Activated T-cell treated with anti-CD3 and anti-CD28 coated beads, Interleukin-2, amount 50 U/mL, for 4 hours (primary cell): ENCODE measurements around the gene DLX3. TPM values are rescaled to one million over a fixed set of nuclear protein-coding genes. Genes with fewer than 3 reads are reported as not detected.

Experiments
- ATAC-seq, 2 donors: fragments of 200-7000 bp; cut with Tn5 transposase; one replicate each; pipeline ENCODE4 v1.10.0; 2021
- DNase-seq: peaks from one replicate; pipeline ENCODE4 v3.0.0-alpha.2; 2020
- H3K27me3 Mint-ChIP-seq: one replicate; pipeline ENCODE4 v1.8.0; 2021; ENCODE audit warnings: low read depth, mixed read lengths
- H3K36me3 Mint-ChIP-seq: one replicate; pipeline ENCODE4 v1.8.0; 2022; ENCODE audit warnings: mixed read lengths; ENCODE audit not compliant: insufficient read depth
- H3K4me1 Mint-ChIP-seq: one replicate; pipeline ENCODE4 v1.8.0; 2021; ENCODE audit warnings: low read depth, mixed read lengths
- H3K4me3 Mint-ChIP-seq: one replicate; pipeline ENCODE4 v1.8.0; 2021; ENCODE audit warnings: mild to moderate bottlenecking, moderate library complexity, mixed read lengths
- H3K9me3 Mint-ChIP-seq: one replicate; pipeline ENCODE4 v1.8.0; 2021; ENCODE audit warnings: mixed read lengths
- total RNA-seq, 3 donors: library from RNA; stranded (reverse); gene quantifications; one replicate each; pipeline ENCODE4 v1.2.1, GENCODE V29; 2021

Gene DLX3
- total RNA-seq, 3 donors from 2014 or later = 0.08 to 0.47 (median 0.25) TPM

GRCh38 chr17:50028736-50029120 lies 33.7 kb upstream of the DLX3 start:
- Mint-ChIP-seq H3K9me3 (no peaks in the 10 kb centered on the region), H3K4me1 (peaks cover 8% of the 10 kb centered on the region), H3K36me3 (no peaks in the 10 kb centered on the region), H3K27me3 (peaks cover 25% of the 10 kb centered on the region), H3K4me3 (no peak overlapping the region)
- ATAC-seq (no peak), DNase-seq (no peak)

- H3K4me3 Mint-ChIP-seq = no peak overlapping the region
- no peak for DNase-seq
- H3K36me3 Mint-ChIP-seq = no peaks in the 10 kb centered on the region
These were observed 33.1 kb upstream of the DLX3 start for GRCh38 chr17:50027881-50028735.

DNA sequence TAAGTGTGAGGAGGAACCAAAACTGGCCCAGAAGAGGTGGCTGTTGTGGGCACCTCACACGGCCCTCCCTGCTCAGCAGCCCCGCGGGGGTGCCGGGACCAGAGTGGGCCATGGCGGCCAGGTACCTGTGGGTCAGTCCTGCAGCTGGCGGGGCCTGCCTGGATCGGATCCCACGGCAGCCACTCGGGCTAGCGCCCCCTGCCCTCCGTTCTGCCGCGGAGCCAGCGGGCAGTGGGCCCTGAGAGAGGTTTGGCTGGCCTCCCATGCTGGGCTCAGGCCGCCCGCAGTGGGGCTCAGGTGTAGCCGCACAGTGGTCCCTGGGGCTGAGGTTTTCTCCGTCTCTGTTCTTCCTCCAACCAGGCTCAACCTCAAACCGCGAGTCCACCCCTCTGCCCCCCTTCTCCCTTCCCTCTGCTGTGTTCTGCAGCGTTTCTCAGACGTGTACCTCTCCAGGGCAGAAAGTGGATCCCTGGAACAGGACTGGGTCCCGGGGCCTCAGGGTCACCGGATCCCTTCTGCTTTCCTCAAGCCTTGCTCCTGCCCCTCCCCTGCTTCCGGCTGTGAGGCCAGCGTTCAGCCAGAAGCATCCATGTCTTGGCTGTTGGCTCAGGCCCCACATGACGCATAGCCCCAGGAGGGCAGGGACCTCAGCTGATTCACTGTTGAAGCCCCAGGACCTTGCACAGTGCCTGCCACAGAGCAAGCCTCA lies 32.3 kb upstream of the DLX3 start:
- DNase-seq (no peak), ATAC-seq (peak; percentile 56 to 63)
- Mint-ChIP-seq H3K4me3 (no peak overlapping the region), H3K9me3 (no peaks in the 10 kb centered on the region), H3K27me3 (peaks cover 25% of the 10 kb centered on the region), H3K4me1 (peaks cover 8% of the 10 kb centered on the region), H3K36me3 (no peaks in the 10 kb centered on the region)

More at GRCh38 chr17:50027881-50028735, 33.1 kb upstream of the DLX3 start:
- Mint-ChIP-seq H3K27me3 (peaks cover 25% of the 10 kb centered on the region), H3K4me1 (peaks cover 8% of the 10 kb centered on the region), H3K9me3 (no peaks in the 10 kb centered on the region)
- no peak for ATAC-seq

GRCh38 chr17:50026837-50027171 lies 31.8 kb upstream of the DLX3 start:
- Mint-ChIP-seq H3K36me3 (no peaks in the 10 kb centered on the region), H3K27me3 (peaks cover 30% of the 10 kb centered on the region), H3K9me3 (no peaks in the 10 kb centered on the region), H3K4me1 (peaks cover 8% of the 10 kb centered on the region), H3K4me3 (no peak overlapping the region)
- DNase-seq (peak; percentile 81), ATAC-seq (peak; percentile 78 to 84)

DNA sequence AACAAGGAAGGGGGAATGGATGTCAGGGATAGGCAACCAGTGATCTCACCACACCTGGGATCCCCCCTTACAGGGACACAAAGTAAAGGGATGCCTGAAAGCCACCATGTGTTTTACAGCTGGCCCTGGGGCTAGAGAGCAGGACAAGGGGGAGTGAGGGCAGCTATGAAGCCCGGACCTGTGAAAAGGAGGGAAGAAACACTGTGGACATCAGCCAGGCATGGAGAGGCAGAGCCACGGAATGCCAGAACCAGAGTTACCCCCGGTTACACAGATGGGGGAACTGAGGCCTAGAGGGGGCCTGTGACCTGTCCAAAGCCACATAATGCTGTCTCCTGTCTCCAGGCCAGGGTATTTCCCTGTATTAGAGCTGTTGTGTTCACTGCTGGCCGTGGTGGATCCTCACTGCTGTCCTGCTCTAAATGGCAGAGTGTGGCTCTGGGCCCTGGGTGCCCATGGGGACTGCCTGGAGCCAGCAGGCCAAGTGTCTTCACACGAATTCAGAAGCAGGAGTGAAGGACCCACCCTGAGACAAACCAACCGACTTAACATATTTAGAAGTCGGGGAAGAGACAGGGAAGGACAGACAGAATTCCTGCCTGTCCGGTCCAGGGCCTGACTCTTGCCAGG lies 31.1 kb upstream of the DLX3 start:
- Mint-ChIP-seq H3K9me3 (no peaks in the 10 kb centered on the region), H3K27me3 (peaks cover 37% of the 10 kb centered on the region), H3K36me3 (no peaks in the 10 kb centered on the region), H3K4me1 (peaks cover 8% of the 10 kb centered on the region), H3K4me3 (no peak overlapping the region)
- ATAC-seq (no peak), DNase-seq (no peak)

GRCh38 chr17:50024808-50025207 lies 29.8 kb upstream of the DLX3 start:
- no peaks in the 10 kb centered on the region for H3K9me3 Mint-ChIP-seq
- no peak for DNase-seq
- no peaks in the 10 kb centered on the region for H3K36me3 Mint-ChIP-seq
- H3K4me3 Mint-ChIP-seq = no peak overlapping the region
- H3K4me1 Mint-ChIP-seq = peaks cover 8% of the 10 kb centered on the region
- no peak for ATAC-seq
- peaks cover 39% of the 10 kb centered on the region for H3K27me3 Mint-ChIP-seq

DNA sequence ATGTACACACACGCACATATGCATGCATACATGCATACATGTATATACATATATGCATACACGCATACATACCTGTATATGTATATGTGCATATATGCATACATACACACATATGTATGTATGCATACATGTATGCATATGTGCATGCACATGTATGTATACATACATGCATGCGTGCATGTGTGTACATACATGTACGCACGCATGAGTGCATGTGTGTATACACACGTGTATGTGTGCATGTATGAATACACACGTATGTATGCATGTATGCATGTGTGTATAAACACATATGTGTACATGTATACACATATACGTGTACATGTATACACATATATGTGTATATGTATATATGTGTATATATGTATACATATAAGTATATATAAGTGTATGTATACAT lies 28.5 kb upstream of the DLX3 start:
- ATAC-seq (no peak), DNase-seq (no peak)
- H3K36me3 Mint-ChIP-seq = no peaks in the 10 kb centered on the region
- peaks cover 38% of the 10 kb centered on the region for H3K27me3 Mint-ChIP-seq
- H3K4me1 Mint-ChIP-seq = peaks cover 8% of the 10 kb centered on the region
- H3K9me3 Mint-ChIP-seq = no peaks in the 10 kb centered on the region
- H3K4me3 Mint-ChIP-seq = no peak overlapping the region

GRCh38 chr17:50022463-50023130 lies 27.6 kb upstream of the DLX3 start:
- H3K27me3 Mint-ChIP-seq = peaks cover 29% of the 10 kb centered on the region
- ATAC-seq = no peak
- no peaks in the 10 kb centered on the region for H3K9me3 Mint-ChIP-seq
- no peak for DNase-seq
- H3K4me3 Mint-ChIP-seq = no peak overlapping the region
- peaks cover 6% of the 10 kb centered on the region for H3K4me1 Mint-ChIP-seq
- H3K36me3 Mint-ChIP-seq = no peaks in the 10 kb centered on the region

- ATAC-seq = no peak
- H3K27me3 Mint-ChIP-seq = peaks cover 25% of the 10 kb centered on the region
These were observed 26.8 kb upstream of the DLX3 start for GRCh38 chr17:50021681-50022370.

DNA sequence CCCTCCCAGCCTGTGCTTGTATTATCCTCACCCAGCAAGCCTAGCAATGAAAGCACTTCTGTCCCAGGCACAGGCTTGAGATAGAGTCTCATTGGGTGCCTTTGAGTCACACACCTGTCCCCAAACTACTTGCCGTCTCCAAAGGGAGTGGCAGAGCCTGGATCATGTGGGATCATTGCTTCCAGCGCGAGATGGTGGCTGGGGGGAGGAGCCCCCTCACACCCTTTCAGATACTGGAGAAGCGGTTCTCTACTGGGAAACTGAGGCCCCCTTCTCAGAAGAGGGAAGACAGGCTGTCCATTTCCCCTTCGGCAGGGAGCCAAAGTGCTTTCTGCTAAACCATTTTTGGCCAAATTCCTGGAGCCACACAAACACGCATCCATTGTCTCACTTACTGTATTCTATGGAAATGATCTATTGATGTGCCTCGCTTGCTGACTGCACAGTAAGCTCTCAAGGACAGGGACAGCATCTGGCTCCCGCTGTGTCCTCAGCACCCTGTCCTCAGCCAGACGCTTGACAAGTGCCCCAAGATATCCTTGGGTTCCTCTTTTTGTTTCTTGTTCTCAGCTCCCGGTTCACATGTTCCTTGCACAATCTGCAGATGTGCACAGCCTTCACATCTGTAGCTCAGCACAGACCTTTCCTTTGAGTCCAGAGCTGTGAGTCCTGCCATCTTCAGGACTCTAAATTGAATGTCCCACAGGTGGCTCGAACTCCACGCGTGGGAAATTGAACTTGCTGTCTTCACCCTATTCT lies 26.0 kb upstream of the DLX3 start:
- no peak for DNase-seq
- Mint-ChIP-seq H3K4me3 (no peak overlapping the region), H3K4me1 (no peaks in the 10 kb centered on the region), H3K36me3 (no peaks in the 10 kb centered on the region), H3K9me3 (no peaks in the 10 kb centered on the region), H3K27me3 (peaks cover 21% of the 10 kb centered on the region)
- ATAC-seq = no peak

More at GRCh38 chr17:50021681-50022370, 26.8 kb upstream of the DLX3 start:
- H3K36me3 Mint-ChIP-seq = no peaks in the 10 kb centered on the region
- peaks cover under 1% of the 10 kb centered on the region for H3K4me1 Mint-ChIP-seq
- no peaks in the 10 kb centered on the region for H3K9me3 Mint-ChIP-seq
- DNase-seq = no peak
- H3K4me3 Mint-ChIP-seq = no peak overlapping the region

GRCh38 chr17:50018909-50019308 lies 23.9 kb upstream of the DLX3 start:
- ATAC-seq (no peak), DNase-seq (no peak)
- Mint-ChIP-seq H3K4me3 (no peak overlapping the region), H3K27me3 (peaks cover 22% of the 10 kb centered on the region), H3K36me3 (no peaks in the 10 kb centered on the region), H3K9me3 (peaks cover 11% of the 10 kb centered on the region), H3K4me1 (no peaks in the 10 kb centered on the region)

- no peak overlapping the region for H3K4me3 Mint-ChIP-seq
- peaks cover 22% of the 10 kb centered on the region for H3K9me3 Mint-ChIP-seq
- peaks cover 35% of the 10 kb centered on the region for H3K27me3 Mint-ChIP-seq
- DNase-seq (no peak), ATAC-seq (no peak)
- H3K4me1 Mint-ChIP-seq = no peaks in the 10 kb centered on the region
- no peaks in the 10 kb centered on the region for H3K36me3 Mint-ChIP-seq
These were observed 20.1 kb upstream of the DLX3 start for GRCh38 chr17:50015146-50015545.

- Mint-ChIP-seq H3K9me3 (peaks cover 22% of the 10 kb centered on the region), H3K36me3 (no peaks in the 10 kb centered on the region), H3K4me1 (no peaks in the 10 kb centered on the region), H3K4me3 (no peak overlapping the region), H3K27me3 (peaks cover 39% of the 10 kb centered on the region)
- DNase-seq (no peak), ATAC-seq (no peak)
These were observed 19.6 kb upstream of the DLX3 start for GRCh38 chr17:50014471-50015088.
